Body of pancreas (tissue), 4 donors: ENCODE data around the gene OR8S1. TPM values are rescaled to one million over a fixed set of nuclear protein-coding genes. Genes with fewer than 3 reads are reported as not detected.

Experiments
- ATAC-seq: fragments of 150-250 bp; one replicate; pipeline ENCODE4 v1.9.1; 2016
- DNase-seq, 4 donors: peaks; one replicate each; pipeline ENCODE4 v3.0.0-alpha.2; 2019
- H3K27ac ChIP-seq, 4 donors: fragments of 200-600 bp; sonication (generic); 1 replicate in 3 of 4; 2 replicates in 1 of 4; pipeline versions ENCODE4 v1.5.1 to v1.6.1; 2016 to 2019; ENCODE audit warnings: mild to moderate bottlenecking in 1 of 4, mixed read lengths in 1 of 4, moderate library complexity in 1 of 4
- H3K27me3 ChIP-seq, 2 donors: fragments of 200-600 bp; sonication (generic); one replicate each; pipeline ENCODE4 v1.6.0; 2016; ENCODE audit warnings: mild to moderate bottlenecking in 1 of 2
- H3K36me3 ChIP-seq, 2 donors: fragments of 200-600 bp; sonication (generic); replicated peaks in 1 of 2; 2 replicates each; pipeline ENCODE4 v1.5.1; 2016; ENCODE audit warnings: low read depth in 2 of 2; ENCODE audit not compliant: insufficient read depth in 1 of 2
- H3K4me1 ChIP-seq: fragments of 200-600 bp; sonication (generic); one replicate; pipeline ENCODE4 v1.6.0; 2016
- H3K4me3 ChIP-seq, 2 donors: fragments of 200-600 bp; sonication (generic); 1 replicate in 1 of 2; 2 replicates in 1 of 2; pipeline ENCODE4 v1.5.1; 2016 to 2019
- H3K9me3 ChIP-seq, 3 donors: fragments of 200-600 bp; sonication (generic); 1 replicate in 2 of 3; 2 replicates in 1 of 3; pipeline ENCODE4 v1.5.1; 2016
- CTCF ChIP-seq, 7 experiments: fragments of 450-650 bp in 4 of 7; fragments of 200-600 bp in 3 of 7; sonication (generic) in 3 of 7; IDR thresholded peaks; one replicate each; pipeline ENCODE4 v1.5.1; 2016 to 2019; ENCODE audit warnings: antibody characterized with exemption in 7 of 7
- POLR2A ChIP-seq, 3 donors: fragments of 450-650 bp; IDR thresholded peaks; one replicate each; pipeline ENCODE4 v1.6.1; 2016; ENCODE audit warnings: antibody characterized with exemption in 3 of 3, mild to moderate bottlenecking in 2 of 3
- WGBS, 2 donors: methylation state at CpG; one replicate each; pipeline ENCODE4 v1.1.5; 2017; 5-methylcytosine and 5-hydroxymethylcytosine counted together
- intact Hi-C: fragments of 100-400 bp; cut with DNase I; formaldehyde crosslinking; loops from one replicate; pipeline ENCODE4 v1.15.1; 2023
- total RNA-seq, 2 donors: library from RNA; depleted of rRNA; stranded (reverse); fragments of >200 nt; gene quantifications; one replicate each; pipeline ENCODE4 v1.1.0, GENCODE V29; 2016

Gene OR8S1
- total RNA-seq, 2 donors from 2014 or later, result not detected

- Histone ChIP-seq H3K4me1 (no peaks in the 10 kb centered on the region), H3K4me3 (no peak overlapping the region), H3K36me3 (no peaks in the 10 kb centered on the region), H3K27ac (no peak overlapping the region), H3K9me3 (no peaks in the 10 kb centered on the region), H3K27me3 (no peaks in the 10 kb centered on the region)
- WGBS, 2 donors, result 55 to 64% methylated on average over 6 of the region's 6 CpGs
- intact Hi-C loops, result no loop called here
- no peak for DNase-seq
- ATAC-seq, result no peak
- no peak for TF ChIP-seq POLR2A (IDR thresholded peaks at IDR 0.05)
- TF ChIP-seq CTCF (IDR thresholded peaks at IDR 0.05), result no peak
Measured at GRCh38 chr12:48556631-48557030, 31.2 kb downstream of the OR8S1 start.

- no peaks in the 10 kb centered on the region for H3K9me3 ChIP-seq
- ATAC-seq, result no peak
- H3K4me1 ChIP-seq, result no peaks in the 10 kb centered on the region
- intact Hi-C loops, result no loop called here
- H3K27ac ChIP-seq, result no peak overlapping the region
- TF ChIP-seq POLR2A (IDR thresholded peaks at IDR 0.05) (no peak), CTCF (IDR thresholded peaks at IDR 0.05) (no peak)
- no peaks in the 10 kb centered on the region for H3K36me3 ChIP-seq
- H3K4me3 ChIP-seq, result no peak overlapping the region
- 85 to 89% methylated on average over 4 of the region's 4 CpGs for WGBS, 2 donors
- no peak for DNase-seq
- H3K27me3 ChIP-seq, result no peaks in the 10 kb centered on the region
Measured at GRCh38 chr12:48557919-48558318, 32.5 kb downstream of the OR8S1 start.

- H3K9me3 ChIP-seq, result no peaks in the 10 kb centered on the region
- TF ChIP-seq CTCF (IDR thresholded peaks at IDR 0.05) (no peak), POLR2A (IDR thresholded peaks at IDR 0.05) (no peak)
- 72 to 73% methylated on average over 4 of the region's 4 CpGs for WGBS, 2 donors
- no peaks in the 10 kb centered on the region for H3K36me3 ChIP-seq
- intact Hi-C loops, result no loop called here
- DNase-seq (no peak), ATAC-seq (no peak)
- H3K4me1 ChIP-seq, result no peaks in the 10 kb centered on the region
- no peaks in the 10 kb centered on the region for H3K27me3 ChIP-seq
- H3K4me3 ChIP-seq, result no peak overlapping the region
- H3K27ac ChIP-seq, result no peak overlapping the region
Measured at GRCh38 chr12:48567731-48568130, 42.3 kb downstream of the OR8S1 start.

- H3K27me3 ChIP-seq, result no peaks in the 10 kb centered on the region
- H3K9me3 ChIP-seq, result no peaks in the 10 kb centered on the region
- 67 to 100% methylated on average over 1 of the region's 1 CpG for WGBS, 2 donors
- no peak within 1 kb of the TSS for H3K27ac ChIP-seq
- no peaks in the 10 kb centered on the region for H3K36me3 ChIP-seq
- ATAC-seq (no peak), DNase-seq (no peak)
- intact Hi-C loops, result no loop called here
- no peak within 1 kb of the TSS for H3K4me3 ChIP-seq
- TF ChIP-seq CTCF (IDR thresholded peaks at IDR 0.05), result no peak
- no peak for TF ChIP-seq POLR2A (IDR thresholded peaks at IDR 0.05)
- H3K4me1 ChIP-seq, result no peaks in the 10 kb centered on the region
Measured at GRCh38 chr12:48569946-48570345, 44.5 kb downstream of the OR8S1 start, which contains the start of gene LALBA. Gene LALBA (minus strand): TSS chr12:48570046. CDS start chr12:48570020, 26 bp downstream.

GRCh38 chr12:48572326-48572725 is 46.9 kb downstream of the OR8S1 start:
- no peak for ATAC-seq
- H3K4me3 ChIP-seq, result no peak overlapping the region
- intact Hi-C loops, result no loop called here
- no peak for DNase-seq
- H3K4me1 ChIP-seq, result no peaks in the 10 kb centered on the region
- H3K27me3 ChIP-seq, result no peaks in the 10 kb centered on the region
- no peak overlapping the region for H3K27ac ChIP-seq
- H3K36me3 ChIP-seq, result no peaks in the 10 kb centered on the region
- 39 to 40% methylated on average over 5 of the region's 5 CpGs for WGBS, 2 donors
- TF ChIP-seq POLR2A (IDR thresholded peaks at IDR 0.05) (no peak), CTCF (IDR thresholded peaks at IDR 0.05) (no peak)
- H3K9me3 ChIP-seq, result no peaks in the 10 kb centered on the region
